ES-I3 (cell line): ENCODE measurements around the gene ZER1.
"Not testable (repeated sequence)": the region's sequence is repeated elsewhere in the genome, so short reads cannot be mapped to it uniquely, and the experiment has no call there.

Source experiments
- H3K36me3 ChIP-seq: 2 replicates; pipeline ENCODE4 v1.6.1; 2013; ENCODE audit warnings: mild to moderate bottlenecking, low read length, control low read depth, moderate library complexity; ENCODE audit not compliant: insufficient read depth
- H3K4me1 ChIP-seq: 2 replicates; pipeline ENCODE4 v1.6.1; 2013; ENCODE audit warnings: mild to moderate bottlenecking, control low read depth, low read length; ENCODE audit not compliant: insufficient read depth
- H3K9ac ChIP-seq: 2 replicates; pipeline ENCODE4 v1.6.1; 2013; ENCODE audit warnings: low read depth, mild to moderate bottlenecking, low read length, moderate library complexity
- H3K9me3 ChIP-seq: 2 replicates; pipeline ENCODE4 v1.6.1; 2013; ENCODE audit warnings: mild to moderate bottlenecking, low read length, moderate library complexity; ENCODE audit not compliant: control insufficient read depth, insufficient read depth

The ZER1 gene

DNA sequence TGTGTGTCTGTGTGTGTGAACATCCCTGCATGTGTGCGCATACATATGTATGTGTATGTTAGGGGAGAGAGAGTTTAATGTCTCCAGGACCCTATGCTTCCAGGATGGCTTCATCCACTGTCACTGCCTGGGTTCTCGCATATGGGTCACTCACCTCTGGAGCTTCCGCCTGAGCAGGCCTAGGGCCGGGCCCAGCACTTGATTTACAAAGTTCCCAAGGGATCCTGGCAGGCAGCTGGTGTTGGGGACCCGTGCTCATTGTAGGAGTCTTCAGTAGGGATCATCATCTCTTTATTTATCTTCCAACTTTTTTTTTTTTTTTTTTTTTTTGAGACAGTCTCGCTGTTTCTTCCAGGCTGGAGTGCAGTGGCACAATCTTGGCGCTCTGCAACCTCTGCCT lies 28.3 kb upstream of the ZER1 start:
- H3K36me3 ChIP-seq, result 0 out of 2 replicates have a peak, but pooled peaks cover 5% of the 10 kb centered on the region
- H3K9ac ChIP-seq, result no peak overlapping the region
- H3K9me3 ChIP-seq, result no peaks in the 10 kb centered on the region
- no peaks in the 10 kb centered on the region for H3K4me1 ChIP-seq

DNA sequence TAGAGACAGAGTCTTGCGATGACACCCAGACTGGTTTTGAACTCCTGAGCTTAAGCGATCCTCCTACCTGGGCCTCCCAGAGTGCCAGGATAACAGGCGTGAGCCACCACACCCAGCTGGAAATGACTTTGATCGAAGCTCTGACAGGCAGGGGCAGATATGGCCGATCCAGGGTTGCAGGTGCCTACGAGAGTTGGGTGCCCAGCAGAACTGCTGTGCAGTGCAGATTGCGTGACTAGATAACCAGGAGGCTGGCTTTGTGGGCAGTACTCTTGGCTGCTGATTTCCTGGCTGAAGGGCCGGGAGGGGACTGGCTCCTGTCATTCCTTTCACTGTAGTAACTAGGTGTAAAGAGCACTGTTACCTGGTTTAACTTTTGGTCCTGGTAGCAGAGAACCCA lies 27.2 kb upstream of the ZER1 start:
- 0 out of 2 replicates have a peak, but pooled peaks cover 3% of the 10 kb centered on the region for H3K36me3 ChIP-seq
- no peak overlapping the region for H3K9ac ChIP-seq
- no peaks in the 10 kb centered on the region for H3K4me1 ChIP-seq
- no peaks in the 10 kb centered on the region for H3K9me3 ChIP-seq

- H3K36me3 ChIP-seq, H3K9ac ChIP-seq, H3K4me1 ChIP-seq, H3K9me3 ChIP-seq: not testable (repeated sequence)
These were observed 23.2 kb upstream of the ZER1 start for GRCh38 chr9:128794961-128795360.

DNA sequence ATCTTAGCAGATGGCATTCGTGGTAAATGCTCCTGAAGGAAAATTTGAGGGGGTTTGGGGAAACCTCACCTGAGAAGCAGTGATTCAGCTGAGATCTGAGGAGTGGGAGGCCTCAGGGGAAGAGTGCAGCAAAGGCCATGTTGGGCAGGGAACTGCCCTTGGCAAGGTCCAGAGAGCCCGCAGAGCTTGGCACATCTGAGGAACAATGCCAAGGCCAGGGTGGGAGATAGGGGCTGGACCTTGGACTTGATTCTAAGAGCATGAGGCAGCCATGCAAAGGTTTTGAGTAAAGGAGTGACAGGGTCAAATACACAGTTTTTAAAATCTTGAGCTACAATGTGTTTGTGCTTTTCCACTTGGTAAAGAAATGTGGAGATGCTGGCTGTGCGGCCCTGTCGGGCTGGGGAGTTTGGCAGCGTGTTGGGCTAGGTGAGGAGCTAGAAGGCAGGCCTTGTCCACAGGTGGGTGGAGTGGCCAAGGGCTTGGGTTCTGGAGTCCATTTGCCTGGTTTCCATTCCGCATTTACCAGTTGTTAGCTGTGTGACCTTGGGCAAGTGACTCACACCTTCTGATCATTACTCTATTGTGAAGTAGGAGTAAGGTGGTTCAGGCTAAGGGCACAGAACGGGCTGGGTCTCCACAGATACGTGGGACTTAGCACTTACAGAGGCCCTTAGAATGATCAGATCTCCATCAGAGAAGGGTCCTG lies 21.4 kb upstream of the ZER1 start:
- H3K36me3 ChIP-seq, result 0 out of 2 replicates have a peak, but pooled peaks cover 4% of the 10 kb centered on the region
- no peaks in the 10 kb centered on the region for H3K4me1 ChIP-seq
- H3K9ac ChIP-seq, result no peak overlapping the region
- no peaks in the 10 kb centered on the region for H3K9me3 ChIP-seq

DNA sequence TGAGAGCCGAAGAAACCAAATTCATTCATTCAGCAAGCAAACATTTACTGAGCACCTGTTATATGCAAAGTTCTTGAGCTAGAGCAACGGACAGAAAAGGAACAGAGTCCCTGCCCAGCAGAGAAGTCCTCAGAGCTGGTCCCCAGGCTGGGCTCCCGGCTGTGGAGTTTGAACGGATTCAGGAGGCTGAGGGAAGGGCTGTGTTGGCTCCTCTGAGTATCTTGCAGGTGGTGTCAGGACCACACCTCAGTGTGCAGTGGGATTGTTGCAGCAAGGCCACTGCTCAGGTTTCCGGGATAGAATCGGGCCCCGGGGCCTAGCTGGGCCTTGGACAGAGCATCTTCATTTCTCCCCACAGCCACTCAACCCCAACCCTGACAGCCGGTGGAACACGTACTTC lies 20.4 kb upstream of the ZER1 start:
- 0 out of 2 replicates have a peak, but pooled peaks cover 3% of the 10 kb centered on the region for H3K36me3 ChIP-seq
- H3K9ac ChIP-seq, result no peak overlapping the region

GRCh38 chr9:128790536-128790935 lies 18.8 kb upstream of the ZER1 start:
- no peak overlapping the region for H3K9ac ChIP-seq
- 0 out of 2 replicates have a peak, but pooled peaks cover 2% of the 10 kb centered on the region for H3K36me3 ChIP-seq
- H3K4me1 ChIP-seq, result no peaks in the 10 kb centered on the region
- H3K9me3 ChIP-seq, result no peaks in the 10 kb centered on the region

More for the DNA sequence above, 20.4 kb upstream of the ZER1 start:
- H3K4me1 ChIP-seq, result no peaks in the 10 kb centered on the region
- no peaks in the 10 kb centered on the region for H3K9me3 ChIP-seq

DNA sequence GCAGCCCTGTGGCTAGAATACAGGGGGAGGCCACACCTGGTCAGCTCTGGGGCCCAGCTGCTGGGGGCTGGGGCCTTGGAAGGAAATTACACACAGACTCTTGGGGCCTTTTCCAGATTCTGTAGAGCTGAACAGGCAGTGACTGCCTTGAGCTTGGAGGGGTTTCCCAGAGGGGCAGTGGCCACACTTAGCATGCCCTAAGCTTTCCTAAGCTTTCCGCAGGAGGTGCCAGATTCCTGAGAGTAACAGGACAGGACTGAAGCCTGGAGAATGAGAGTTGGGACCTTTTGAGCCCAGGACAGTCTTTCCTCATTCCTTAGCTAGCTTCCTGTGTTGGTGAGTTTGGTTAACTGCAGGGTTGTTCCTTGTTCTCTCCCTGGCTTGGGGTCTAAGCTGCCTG lies 16.7 kb upstream of the ZER1 start:
- no peak overlapping the region for H3K9ac ChIP-seq
- H3K9me3 ChIP-seq, result no peaks in the 10 kb centered on the region
- 0 out of 2 replicates have a peak, but pooled peaks cover 2% of the 10 kb centered on the region for H3K36me3 ChIP-seq

DNA sequence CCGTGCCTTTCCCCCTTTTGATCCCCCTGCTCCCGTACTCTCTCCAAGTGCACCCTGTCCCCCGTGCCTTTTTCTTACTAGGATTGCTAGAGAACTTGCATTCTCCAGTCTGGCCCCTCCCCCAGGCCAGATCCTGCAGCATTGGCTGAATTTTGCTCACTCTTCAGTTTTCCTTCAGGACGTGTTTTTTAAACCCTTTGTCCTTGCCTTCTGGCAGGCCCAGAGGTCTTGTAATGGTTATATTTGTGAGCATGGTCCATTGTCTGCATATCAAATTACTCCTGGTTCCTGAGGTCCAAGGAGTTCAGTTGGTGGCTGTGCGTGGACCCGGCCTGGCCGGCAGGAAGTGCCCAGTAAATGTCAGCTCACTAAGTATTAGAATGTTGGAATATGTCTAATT lies 15.9 kb upstream of the ZER1 start:
- no peaks in the 10 kb centered on the region for H3K9me3 ChIP-seq
- no peaks in the 10 kb centered on the region; the same call in 1 of the 2 replicates for H3K4me1 ChIP-seq
- H3K36me3 ChIP-seq, result 0 out of 2 replicates have a peak, but pooled peaks cover 2% of the 10 kb centered on the region
- H3K9ac ChIP-seq, result peak overlapping the region; percentile 97

More for the DNA sequence above, 16.7 kb upstream of the ZER1 start:
- H3K4me1 ChIP-seq, result no peaks in the 10 kb centered on the region; the same call in 1 of the 2 replicates

GRCh38 chr9:128786681-128787601 lies 15.2 kb upstream of the ZER1 start, which contains the start of gene TBC1D13:
TSS of gene TBC1D13 (plus strand) at chr9:128787253. CDS start at chr9:128787354, 101 bp downstream.
- no peaks in the 10 kb centered on the region for H3K9me3 ChIP-seq
- 0 out of 2 replicates have a peak, but pooled peaks cover under 1% of the 10 kb centered on the region for H3K36me3 ChIP-seq
- H3K4me1 ChIP-seq, result no peaks in the 10 kb centered on the region; the same call in 1 of the 2 replicates
- H3K9ac ChIP-seq, result peak within 1 kb of the TSS; percentile 97

GRCh38 chr9:128785427-128785826 lies 13.7 kb upstream of the ZER1 start:
- no peak overlapping the region for H3K9ac ChIP-seq
- no peaks in the 10 kb centered on the region for H3K36me3 ChIP-seq
- H3K4me1 ChIP-seq, result no peaks in the 10 kb centered on the region; the same call in 1 of the 2 replicates
- H3K9me3 ChIP-seq, result no peaks in the 10 kb centered on the region; the same call in 1 of the 2 replicates

GRCh38 chr9:128782669-128783068 lies 10.9 kb upstream of the ZER1 start:
- H3K4me1 ChIP-seq, result no peaks in the 10 kb centered on the region; the same call in 1 of the 2 replicates
- no peak overlapping the region for H3K9ac ChIP-seq
- H3K36me3 ChIP-seq, result no peaks in the 10 kb centered on the region
- H3K9me3 ChIP-seq, result no peaks in the 10 kb centered on the region; the same call in 1 of the 2 replicates

DNA sequence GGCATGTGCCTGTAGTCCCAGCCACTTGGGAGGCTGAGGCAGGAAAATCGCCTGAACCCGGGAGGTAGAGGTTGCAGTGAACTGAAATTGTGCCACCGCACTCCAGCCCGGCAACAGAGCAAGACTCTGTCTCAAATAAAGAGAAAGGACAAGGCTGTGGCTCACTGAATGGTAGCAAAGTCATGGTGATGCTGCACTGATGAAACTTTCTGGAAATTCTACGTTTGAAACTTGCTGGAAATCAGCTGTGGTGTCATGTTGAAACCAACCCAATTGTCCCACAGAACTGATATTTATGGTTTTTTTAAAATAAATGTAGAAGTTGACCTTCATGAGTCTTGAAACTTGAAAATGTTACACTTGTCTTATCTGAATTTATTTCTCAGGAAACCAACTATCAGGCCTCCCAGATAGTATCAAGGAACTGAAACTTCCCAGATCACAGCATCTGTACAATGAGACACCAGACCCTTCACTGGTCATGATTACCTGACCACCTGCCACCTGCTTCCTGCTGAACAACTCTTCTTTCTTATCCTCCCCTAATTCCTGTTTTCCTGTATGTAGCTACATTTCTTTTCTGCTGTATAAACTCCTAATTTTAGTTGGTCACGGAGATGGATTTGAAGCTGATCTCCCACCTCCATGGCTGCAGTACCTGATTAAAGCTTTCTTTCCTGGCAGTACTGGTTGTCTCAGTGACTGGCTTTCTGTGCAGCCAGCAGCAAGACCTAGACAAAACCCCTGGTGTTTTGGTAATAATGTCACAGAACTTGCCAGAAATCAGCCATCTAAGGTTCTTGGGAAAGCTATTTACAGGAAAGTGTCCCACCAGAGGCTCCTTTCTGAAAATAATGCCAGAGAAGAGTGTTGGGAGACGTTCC lies 9.7 kb upstream of the ZER1 start:
- Histone ChIP-seq H3K4me1 (no peaks in the 10 kb centered on the region; the same call in 1 of the 2 replicates), H3K9ac (no peak overlapping the region)

DNA sequence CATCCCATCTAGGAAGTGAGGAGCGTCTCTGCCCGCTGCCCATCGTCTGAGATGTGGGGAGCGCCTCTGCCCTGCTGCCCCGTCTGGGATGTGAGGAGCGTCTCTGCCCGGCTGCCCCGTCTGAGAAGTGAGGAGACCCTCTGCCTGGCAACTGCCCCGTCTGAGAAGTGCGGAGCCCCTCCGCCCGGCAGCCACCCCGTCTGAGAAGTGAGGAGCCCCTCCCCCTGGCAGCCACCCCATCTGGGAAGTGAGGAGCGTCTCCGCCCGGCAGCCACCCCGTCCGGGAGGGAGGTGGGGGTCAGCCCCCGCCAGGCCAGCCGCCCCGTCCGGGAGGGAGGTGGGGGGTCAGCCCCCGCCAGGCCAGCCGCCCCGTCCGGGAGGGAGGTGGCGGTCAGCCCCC lies 8.4 kb upstream of the ZER1 start:
- H3K36me3 ChIP-seq, H3K9ac ChIP-seq, H3K9me3 ChIP-seq, H3K4me1 ChIP-seq: not testable (repeated sequence)

More for the DNA sequence above, 9.7 kb upstream of the ZER1 start:
- Histone ChIP-seq H3K36me3 (no peaks in the 10 kb centered on the region), H3K9me3 (no peaks in the 10 kb centered on the region; the same call in 1 of the 2 replicates)
